K562 (cell line): ENCODE measurements around the gene SCO1. TPM values are rescaled to one million over a fixed set of nuclear protein-coding genes. Genes with fewer than 3 reads are reported as not detected.

Experiments
- ATAC-seq: fragments of 200-7000 bp; cut with Tn5 transposase; 3 replicates; pipeline ENCODE4 v1.9.1; 2020; ENCODE audit warnings: moderate library complexity
- BruUV-seq: library from RNA; stranded (reverse); fragments of 400-500 nt; replicated peaks from 2 replicates; lab custom pipeline; 2021; lab: Mats Ljungman, UMichigan
- CTCF ChIA-PET: fragments of 300-600 bp; formaldehyde crosslinking; extraction: SDS; loops from one replicate; lab custom pipeline; 2021; ENCODE audit warnings: low intra/inter-chr PET ratio; lab: Yijun Ruan, JAX
- POLR2A ChIA-PET: fragments of 300-600, 350-650 bp; sonication (Branson Sonifier 250); formaldehyde crosslinking; extraction: SDS; loops from one replicate; lab custom pipeline; 2021; ENCODE audit warnings: antibody characterized with exemption, inconsistent platforms; lab: Yijun Ruan, JAX
- DNase-seq, 4 experiments: peaks; one replicate each; pipeline versions ENCODE4 v3.0.0 to v3.0.0-alpha.2; 2011 to 2018; ENCODE audit warnings: low spot score in 3 of 4, mixed read lengths in 3 of 4; ENCODE audit errors: extremely low read depth in 1 of 4
- FAIRE-seq: peaks from 2 replicates; lab custom pipeline; 2011; peaks lifted over from hg19 to GRCh38; lab: Jason Lieb, UNC
- H2AFZ ChIP-seq: 2 replicates; pipeline ENCODE4 v1.6.0; 2011; ENCODE audit warnings: low read depth, low read length, control low read depth, inconsistent platforms
- H3K27ac ChIP-seq: fragments of 200-600 bp; 3 replicates; pipeline ENCODE4 v1.8.0; 2011; ENCODE audit warnings: low read depth, mild to moderate bottlenecking, control low read depth, inconsistent platforms, low read length, moderate library complexity, mixed read lengths; ENCODE audit errors: extremely low read depth
- H3K27me3 ChIP-seq, 2 experiments: fragments of 300-600 bp in 1 of 2; 2 replicates in 1 of 2; 3 replicates in 1 of 2; pipeline versions ENCODE4 v1.6.0 to v1.8.0; 2011; ENCODE audit warnings: inconsistent platforms in 2 of 2, low read length in 2 of 2, mild to moderate bottlenecking in 1 of 2, mixed read lengths in 1 of 2, moderate library complexity in 1 of 2; ENCODE audit not compliant: control insufficient read depth in 2 of 2, insufficient read depth in 2 of 2
- H3K36me3 ChIP-seq: fragments of 300-600 bp; 3 replicates; pipeline ENCODE4 v1.8.0; 2011; ENCODE audit warnings: mild to moderate bottlenecking, low read length, inconsistent platforms; ENCODE audit not compliant: control insufficient read depth, insufficient read depth
- H3K4me1 ChIP-seq, 2 experiments: fragments of 200-600 bp in 1 of 2; replicated peaks in 1 of 2; 2 replicates in 1 of 2; 3 replicates in 1 of 2; pipeline versions ENCODE4 v1.5.1 to v1.8.0; 2011; ENCODE audit warnings: inconsistent platforms in 2 of 2, low read length in 2 of 2, mild to moderate bottlenecking in 1 of 2, mixed read lengths in 1 of 2, moderate library complexity in 1 of 2; ENCODE audit not compliant: control insufficient read depth in 2 of 2, insufficient read depth in 2 of 2
- H3K4me2 ChIP-seq: 2 replicates; pipeline ENCODE4 v1.6.1; 2011; ENCODE audit warnings: low read length, control low read depth, inconsistent platforms, mixed read lengths; ENCODE audit not compliant: insufficient read depth
- H3K4me3 ChIP-seq: fragments of 200-600 bp; sonication (generic), shearing (Covaris generic); 2 replicates; pipeline ENCODE4 v1.5.1; 2016; ENCODE audit warnings: control low read depth, inconsistent platforms
- H3K79me2 ChIP-seq: fragments of 200-600 bp; 3 replicates; pipeline ENCODE4 v1.8.0; 2011; ENCODE audit warnings: low read length, inconsistent platforms; ENCODE audit not compliant: control insufficient read depth, insufficient read depth
- H3K9ac ChIP-seq, 2 experiments: 2 replicates each; pipeline versions ENCODE4 v1.6.0 to v1.6.1; 2011; ENCODE audit warnings: low read depth in 2 of 2, low read length in 2 of 2, control low read depth in 1 of 2, inconsistent platforms in 1 of 2, mild to moderate bottlenecking in 1 of 2, mixed read lengths in 1 of 2; ENCODE audit not compliant: insufficient read depth in 1 of 2
- H3K9me1 ChIP-seq: one replicate; pipeline ENCODE4 v1.6.0; 2011; ENCODE audit warnings: inconsistent platforms, mild to moderate bottlenecking, low read length, moderate library complexity; ENCODE audit not compliant: control insufficient read depth, insufficient read depth
- H3K9me3 ChIP-seq: replicated peaks from 2 replicates; pipeline ENCODE4 v1.5.1; 2011; ENCODE audit warnings: low read depth, low read length, inconsistent platforms; ENCODE audit not compliant: control insufficient read depth, insufficient read depth
- H4K20me1 ChIP-seq: replicated peaks from 2 replicates; pipeline ENCODE4 v1.6.1; 2011; ENCODE audit warnings: low read length, inconsistent platforms, mixed read lengths; ENCODE audit not compliant: control insufficient read depth, insufficient read depth
- ARID3A ChIP-seq: IDR thresholded peaks from 2 replicates; pipeline ENCODE4 v1.6.1; 2012; ENCODE audit warnings: low read depth, low read length, improper control_type of control experiment, borderline replicate concordance
- GATAD2A ChIP-seq: fragments of 450-650 bp; IDR thresholded peaks from 2 replicates; pipeline ENCODE4 v1.6.1; 2017
- KDM4B ChIP-seq, 2 experiments: fragments of 450-650 bp in 1 of 2; sonication (generic) in 1 of 2; IDR thresholded peaks; 2 replicates each; pipeline ENCODE4 v1.6.1; 2016 to 2017; ENCODE audit warnings: borderline replicate concordance in 2 of 2, antibody characterized with exemption in 1 of 2, low read depth in 1 of 2, mild to moderate bottlenecking in 1 of 2
- NR2C2 ChIP-seq, 2 experiments: fragments of 200-800 bp in 1 of 2; sonication (Bioruptor generic) in 1 of 2; sonication (generic) in 1 of 2; formaldehyde crosslinking in 1 of 2; IDR thresholded peaks; 2 replicates each; pipeline versions ENCODE4 v1.6.1 to v1.8.0; 2016 to 2022; ENCODE audit warnings: mild to moderate bottlenecking in 1 of 2, missing compliant biosample characterization in 1 of 2, missing genetic modification characterization in 1 of 2, missing genetic modification reagents in 1 of 2
- RBM22 ChIP-seq: fragments of 200-400 bp; formaldehyde crosslinking; IDR thresholded peaks from 2 replicates; pipeline ENCODE4 v1.6.1; 2018; ENCODE audit warnings: low read length, low read depth; ENCODE audit not compliant: poor library complexity, severe bottlenecking
- SRSF1 ChIP-seq: fragments of 200-400 bp; formaldehyde crosslinking; IDR thresholded peaks from 2 replicates; pipeline ENCODE4 v1.6.1; 2017; ENCODE audit warnings: mild to moderate bottlenecking, low read depth, low read length, moderate library complexity
- WHSC1 ChIP-seq: IDR thresholded peaks from one replicate; pipeline ENCODE4 v1.6.1; 2012; ENCODE audit warnings: low read length, control low read depth, inconsistent platforms
- WGBS: fragments of 100-300 bp; shearing (Covaris generic); methylation state at CpG from one replicate; pipeline ENCODE4 v1.1.6; 2016; ENCODE audit warnings: low coverage, mixed read lengths; ENCODE audit not compliant: insufficient coverage; ENCODE audit errors: missing lambda C conversion rate; 5-methylcytosine and 5-hydroxymethylcytosine counted together
- in situ Hi-C: fragments of 300-500 bp; cut with MboI; formaldehyde crosslinking; loops from 4 replicates; pipeline ENCODE4 v1.15.0; 2018; ENCODE audit warnings: inconsistent platforms, mixed read lengths
- intact Hi-C: fragments of 100-400 bp; cut with micrococcal nuclease; formaldehyde crosslinking; loops from 2 replicates; pipeline ENCODE4 v1.14.2; 2022
- polyA plus RNA-seq, 8 experiments: library from polyadenylated mRNA; depleted of rRNA in 4 of 8; stranded (reverse) in 5 of 8; unstranded in 3 of 8; fragments of >200 nt; fragmentation: Nextera tagmentation in 2 of 8; fragmentation: Illumina TruSeq in 1 of 8; extraction: Ambion mirVana in 2 of 8; extraction: Trizol in 1 of 8; gene quantifications; 2 replicates each; pipeline versions ENCODE4 v1.2.1 to v1.2.3, GENCODE V29; 2011 to 2014; ENCODE audit warnings: inconsistent platforms in 1 of 8, missing spikeins in 1 of 8
- total RNA-seq, 7 experiments: library from RNA; depleted of rRNA in 6 of 7; stranded (reverse); fragments of >200 nt in 6 of 7; fragmentation: Illumina TruSeq in 2 of 7; extraction: Trizol in 2 of 7; gene quantifications; 2 replicates each; pipeline versions ENCODE4 v1.2.1 to v1.2.3, GENCODE V29; 2011 to 2021; ENCODE audit warnings: low replicate concordance in 1 of 7

SCO1 gene
- total and polyA plus RNA-seq, 9 of the 15 experiments (the other 6 are each of a cell fraction or from before 2014, with no cell fraction given) = 7.1 to 40.9 (median 22.1) TPM

GRCh38 chr17:10663231-10663630 lies 34.1 kb downstream of the SCO1 start:
- H2AFZ ChIP-seq = no peak overlapping the region
- FAIRE-seq (no peak), ATAC-seq (no peak)
- no peaks in the 10 kb centered on the region for H4K20me1 ChIP-seq
- no peak overlapping the region for H3K4me2 ChIP-seq
- H3K36me3 ChIP-seq = no peaks in the 10 kb centered on the region
- no peaks in the 10 kb centered on the region for H3K9me1 ChIP-seq
- no peaks in the 10 kb centered on the region for H3K9me3 ChIP-seq
- WGBS = 32% methylated on average over 3 of the region's 6 CpGs
- TF ChIP-seq WHSC1 = no peak
- TF ChIP-seq, all 486 proteins: peak for 0
- Histone ChIP-seq H3K27ac (no peak overlapping the region), H3K4me3 (no peak overlapping the region), H3K9ac (no peak overlapping the region), H3K4me1 (no peaks in the 10 kb centered on the region), H3K79me2 (no peaks in the 10 kb centered on the region), H3K27me3 (no peaks in the 10 kb centered on the region)
- intact Hi-C loops (no loop called here), in situ Hi-C loops (no loop called here)
- POLR2A ChIA-PET = no interaction called here
- BruUV-seq = no TSS peak
- CTCF ChIA-PET = no interaction called here
- no peak for DNase-seq

GRCh38 chr17:10661437-10661836 lies 35.9 kb downstream of the SCO1 start:
- no peak for TF ChIP-seq SRSF1
- TF ChIP-seq NR2C2 (CRISPR knock-in tag; IDR thresholded peaks at IDR 0.05) = no peak
- TF ChIP-seq NR2C2 (tag; IDR thresholded peaks at IDR 0.05) = no peak
- no peak for TF ChIP-seq KDM4B (IDR thresholded peaks at IDR 0.05; ENCODE audit: borderline replicate concordance in 2 of 2, low read depth in 1 of 2)
- TF ChIP-seq GATAD2A = no peak
- no peak for TF ChIP-seq ARID3A
- TF ChIP-seq RBM22 = no peak
- TF ChIP-seq, all 486 proteins: peak for 0
- in situ Hi-C loops (no loop called here), intact Hi-C loops (no loop called here)
- 83% methylated on average over 5 of the region's 10 CpGs for WGBS
- FAIRE-seq = no peak
- H3K9me3 ChIP-seq = no peaks in the 10 kb centered on the region
- DNase-seq = no peak
- H3K36me3 ChIP-seq = no peaks in the 10 kb centered on the region
- H2AFZ ChIP-seq = no peak overlapping the region
- no peaks in the 10 kb centered on the region for H3K27me3 ChIP-seq
- ATAC-seq = no peak
- no peak overlapping the region for H3K27ac ChIP-seq
- CTCF ChIA-PET = no interaction called here
- no peak overlapping the region for H3K9ac ChIP-seq
- no peaks in the 10 kb centered on the region for H3K9me1 ChIP-seq
- no peak overlapping the region for H3K4me3 ChIP-seq
- POLR2A ChIA-PET = interaction anchor here (0.6 kb wide), 1 partner anchor 1489 kb away, joined by 3 read pairs; no protein-coding TSS in a partner anchor
- H3K79me2 ChIP-seq = no peaks in the 10 kb centered on the region
- H4K20me1 ChIP-seq = no peaks in the 10 kb centered on the region
- H3K4me1 ChIP-seq = no peaks in the 10 kb centered on the region
- BruUV-seq = no TSS peak
- H3K4me2 ChIP-seq = no peak overlapping the region
